Thoracic aorta (tissue), 2 donors: ENCODE results near the gene FTCDNL1. TPM values are rescaled to one million over a fixed set of nuclear protein-coding genes. Genes with fewer than 3 reads are reported as not detected.

Experiments
- ATAC-seq: fragments of 150-250 bp; one replicate; pipeline ENCODE4 v1.8.0; 2017; ENCODE audit warnings: low read depth; ENCODE audit not compliant: insufficient number of reproducible peaks, low FRiP score
- DNase-seq: peaks from one replicate; pipeline ENCODE4 v3.0.0-alpha.2; 2020; ENCODE audit warnings: low spot score
- H3K27ac ChIP-seq, 2 donors: fragments of 200-600 bp; sonication (generic); 1 replicate in 1 of 2; 2 replicates in 1 of 2; pipeline ENCODE4 v1.5.1; 2016; ENCODE audit warnings: mild to moderate bottlenecking in 2 of 2, moderate library complexity in 2 of 2
- H3K27me3 ChIP-seq: fragments of 200-600 bp; sonication (generic); replicated peaks from 2 replicates; pipeline ENCODE4 v1.6.0; 2016; ENCODE audit warnings: mild to moderate bottlenecking; ENCODE audit not compliant: insufficient read depth
- H3K36me3 ChIP-seq: fragments of 200-600 bp; sonication (generic); one replicate; pipeline ENCODE4 v1.5.1; 2016
- H3K4me1 ChIP-seq, 2 donors: fragments of 200-600 bp; sonication (generic); 1 replicate in 1 of 2; 2 replicates in 1 of 2; pipeline versions ENCODE4 v1.5.1 to v1.6.0; 2016; ENCODE audit warnings: low read depth in 2 of 2, mild to moderate bottlenecking in 1 of 2; ENCODE audit not compliant: control insufficient read depth in 1 of 2
- H3K4me3 ChIP-seq: fragments of 200-600 bp; sonication (generic); 2 replicates; pipeline ENCODE4 v1.5.1; 2016; ENCODE audit warnings: mild to moderate bottlenecking
- H3K9me3 ChIP-seq: fragments of 200-600 bp; sonication (generic); 2 replicates; pipeline ENCODE4 v1.5.1; 2016
- CTCF ChIP-seq: fragments of 200-600 bp; sonication (generic); IDR thresholded peaks from one replicate; pipeline ENCODE4 v1.5.1; 2019; ENCODE audit warnings: antibody characterized with exemption
- total RNA-seq, 2 donors: library from RNA; depleted of rRNA; stranded (reverse); fragments of >200 nt; gene quantifications; one replicate each; pipeline versions ENCODE4 v1.1.0 to v1.2.3, GENCODE V29; 2016

Gene FTCDNL1
- total RNA-seq, 2 donors from 2014 or later = 3.4 TPM; not detected in 1

GRCh38 chr2:199814817-199815211, 36.2 kb downstream of the FTCDNL1 start:
- no peaks in the 10 kb centered on the region for H3K9me3 ChIP-seq
- no peak for TF ChIP-seq CTCF
- no peaks in the 10 kb centered on the region for H3K4me1 ChIP-seq
- H3K27me3 ChIP-seq = no peaks in the 10 kb centered on the region
- H3K27ac ChIP-seq = no peak overlapping the region
- DNase-seq = no peak
- H3K4me3 ChIP-seq = no peak overlapping the region
- H3K36me3 ChIP-seq = no peaks in the 10 kb centered on the region
- no peak for ATAC-seq

- H3K27me3 ChIP-seq = no peaks in the 10 kb centered on the region
- ATAC-seq (no peak), DNase-seq (no peak)
- no peaks in the 10 kb centered on the region for H3K9me3 ChIP-seq
- no peak overlapping the region for H3K27ac ChIP-seq
- H3K36me3 ChIP-seq = no peaks in the 10 kb centered on the region
- H3K4me1 ChIP-seq = no peaks in the 10 kb centered on the region
- TF ChIP-seq CTCF = no peak
- no peak overlapping the region for H3K4me3 ChIP-seq
Measured at GRCh38 chr2:199814101-199814816, 36.7 kb downstream of the FTCDNL1 start.

- H3K27me3 ChIP-seq = no peaks in the 10 kb centered on the region
- no peak overlapping the region for H3K27ac ChIP-seq
- DNase-seq (no peak), ATAC-seq (no peak)
- H3K4me3 ChIP-seq = no peak overlapping the region
- H3K9me3 ChIP-seq = no peaks in the 10 kb centered on the region
- no peak for TF ChIP-seq CTCF
- H3K4me1 ChIP-seq = no peaks in the 10 kb centered on the region
- no peaks in the 10 kb centered on the region for H3K36me3 ChIP-seq
Measured at GRCh38 chr2:199812493-199812892, 38.5 kb downstream of the FTCDNL1 start.

GRCh38 chr2:199811346-199811745, 39.6 kb downstream of the FTCDNL1 start:
- Histone ChIP-seq H3K9me3 (no peaks in the 10 kb centered on the region), H3K27me3 (no peaks in the 10 kb centered on the region), H3K27ac (no peak overlapping the region), H3K36me3 (no peaks in the 10 kb centered on the region), H3K4me1 (no peaks in the 10 kb centered on the region), H3K4me3 (no peak overlapping the region)
- TF ChIP-seq CTCF = no peak
- ATAC-seq (no peak), DNase-seq (no peak)

- Histone ChIP-seq H3K4me3 (no peak overlapping the region), H3K36me3 (no peaks in the 10 kb centered on the region), H3K27ac (no peak overlapping the region), H3K4me1 (no peaks in the 10 kb centered on the region), H3K27me3 (no peaks in the 10 kb centered on the region), H3K9me3 (no peaks in the 10 kb centered on the region)
- DNase-seq = no peak
- ATAC-seq = no peak
- TF ChIP-seq CTCF = no peak
Measured at GRCh38 chr2:199810422-199811171, 40.4 kb downstream of the FTCDNL1 start.
